GM20000 (cell line): ENCODE data around the gene MS4A2.
"Not testable (repeated sequence)": the region's sequence is repeated elsewhere in the genome, so short reads cannot be mapped to it uniquely, and the experiment has no call there.

Source experiments
- DNase-seq: peaks from one replicate; pipeline ENCODE4 v3.0.0; 2012; ENCODE audit warnings: low spot score
- CTCF ChIP-seq: IDR thresholded peaks from 2 replicates; pipeline ENCODE4 v1.5.1; 2012; ENCODE audit warnings: mild to moderate bottlenecking, control low read depth; ENCODE audit errors: extremely low read depth, missing control alignments

The MS4A2 gene

DNA sequence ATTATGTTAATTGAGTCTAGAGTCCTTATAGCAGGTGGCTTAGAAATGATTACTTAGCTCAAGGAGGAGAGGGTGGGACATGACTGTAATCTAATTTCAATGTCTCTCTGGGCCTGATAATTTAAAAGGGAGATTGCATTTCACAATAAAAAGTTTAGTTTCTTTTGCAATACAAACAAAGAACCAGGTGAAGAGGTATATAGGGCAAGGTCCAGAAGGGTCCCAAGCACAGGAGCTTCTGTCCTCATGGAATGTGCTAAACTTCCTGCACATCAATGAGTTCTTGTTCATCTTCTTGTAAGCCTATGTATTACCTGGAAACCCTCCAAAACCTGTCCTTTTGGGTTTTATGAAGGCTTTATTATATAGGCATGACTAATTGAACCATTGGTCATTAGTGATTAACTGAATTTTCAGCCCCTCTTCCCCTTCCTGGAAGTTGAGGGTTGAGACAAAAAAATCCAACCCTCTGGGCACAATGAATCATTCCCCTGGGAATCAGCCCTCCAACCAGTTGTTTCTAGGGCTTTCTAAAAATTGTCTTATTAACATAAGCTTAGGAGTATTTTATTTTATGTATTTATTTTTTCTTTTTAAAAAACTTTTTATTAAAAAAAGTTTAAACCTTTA is 37.6 kb downstream of the MS4A2 start:
- no peak for TF ChIP-seq CTCF

GRCh38 chr11:60127311-60127811 is 38.9 kb downstream of the MS4A2 start:
- no peak for DNase-seq
- TF ChIP-seq CTCF, result no peak

More for the DNA sequence above, 37.6 kb downstream of the MS4A2 start:
- no peak for DNase-seq

DNA sequence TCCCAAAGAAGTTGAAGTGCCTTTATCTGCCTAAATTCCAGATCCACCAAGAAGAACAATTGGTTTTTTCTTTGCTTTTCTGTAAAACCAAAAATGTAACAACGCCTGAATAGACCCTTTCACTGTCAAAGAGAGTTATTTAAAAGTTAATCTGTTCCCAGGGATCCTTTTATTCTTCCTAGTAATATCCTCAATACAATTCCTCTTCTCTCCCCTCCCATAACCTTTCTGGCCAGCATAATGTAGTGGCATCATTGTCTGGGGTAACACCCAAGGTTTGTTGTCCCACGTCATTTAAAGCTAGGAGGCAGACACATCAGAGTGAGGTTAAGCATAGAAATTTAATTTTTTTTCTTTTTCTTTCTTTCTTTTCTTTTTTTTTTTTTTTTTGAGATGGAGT is 39.9 kb downstream of the MS4A2 start:
- DNase-seq, result no peak
- no peak for TF ChIP-seq CTCF

- not testable (repeated sequence) for DNase-seq
Measured at GRCh38 chr11:60128866-60129265, 40.4 kb downstream of the MS4A2 start.

DNA sequence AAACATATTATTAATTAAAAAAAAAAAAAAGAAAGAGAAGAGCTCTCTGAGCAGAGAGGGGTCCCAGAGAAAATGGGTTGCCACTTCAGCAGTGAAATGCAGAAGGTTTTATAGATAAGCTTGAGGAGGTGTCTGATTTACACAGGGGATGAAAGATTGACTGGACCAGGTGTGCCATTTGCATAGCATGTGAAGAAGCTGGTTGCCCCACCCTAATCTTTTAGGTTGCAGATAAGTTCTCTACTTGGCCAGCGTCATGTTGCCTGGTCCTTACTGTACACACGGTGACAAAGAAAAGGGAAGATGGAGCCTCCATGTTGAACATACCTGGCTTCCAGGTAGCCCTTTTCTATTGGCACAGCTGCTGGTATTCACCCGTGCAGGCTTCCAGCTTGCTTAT is 41.4 kb downstream of the MS4A2 start:
- DNase-seq, result no peak
- TF ChIP-seq CTCF, result no peak

- TF ChIP-seq CTCF, result no peak
- peak; percentile 33 for DNase-seq
Measured at GRCh38 chr11:60130496-60130895, 42.0 kb downstream of the MS4A2 start.

DNA sequence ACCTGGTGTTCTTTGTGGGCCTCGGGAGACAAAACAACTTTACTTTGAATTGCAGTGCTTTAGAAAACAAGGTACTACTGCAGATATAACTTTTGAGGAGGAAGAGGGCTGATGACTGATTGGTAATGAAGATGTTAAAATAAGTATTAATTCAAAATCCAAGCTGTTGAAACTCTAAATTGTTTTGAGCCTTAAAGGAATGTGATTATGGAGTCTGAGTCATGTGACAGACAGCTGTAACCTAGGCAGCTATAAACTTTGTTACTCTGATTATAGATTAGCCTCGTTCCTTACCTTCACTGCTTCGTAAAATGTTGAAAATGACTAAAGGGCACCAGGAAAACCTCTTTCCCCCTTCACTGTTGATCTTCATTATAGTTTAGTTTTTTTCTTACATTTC is 43.4 kb downstream of the MS4A2 start:
- no peak for DNase-seq
- TF ChIP-seq CTCF, result no peak

DNA sequence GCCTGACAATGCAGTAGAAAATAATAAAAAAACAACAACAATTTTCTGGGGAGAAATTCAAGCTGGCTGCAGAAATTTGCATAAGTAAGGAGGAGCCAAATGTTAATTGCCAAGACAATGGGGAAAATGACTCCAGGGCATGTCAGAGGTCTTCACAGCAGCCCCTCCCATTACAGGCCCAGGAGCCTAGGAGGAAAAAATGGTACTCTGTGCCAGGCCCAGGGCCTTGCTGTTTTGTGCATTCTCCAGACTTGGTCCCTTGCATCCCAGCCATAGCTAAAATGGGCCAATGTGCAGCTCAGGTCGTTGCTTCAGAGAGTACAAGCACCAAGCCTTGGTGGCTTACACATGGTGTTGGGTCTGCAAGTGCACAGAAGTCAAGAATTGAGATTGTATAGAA is 45.5 kb downstream of the MS4A2 start:
- no peak for DNase-seq
- no peak for TF ChIP-seq CTCF
